Stimulated activated CD4-positive, alpha-beta T cell treated with anti-CD3 and anti-CD28 coated beads, Interleukin-12 subunit alpha, Interleukin-12 subunit beta, amount 100 ng/mL, for 24 hours (primary cell): ENCODE results near the gene SLC27A3.

Source experiments
- DNase-seq, 2 experiments: peaks; one replicate each; pipeline ENCODE4 v3.0.0-alpha.2; 2020; ENCODE audit warnings: low read depth in 2 of 2

The SLC27A3 gene

GRCh38 chr1:153774780-153775457, at the start of gene SLC27A3:
SLC27A3 (plus strand) TSS chr1:153775407; CDS start chr1:153775498, 91 bp downstream.
- DNase-seq: no peak

- DNase-seq: peak; percentile 98
Observed at GRCh38 chr1:153727463-153728304, 47.5 kb upstream of the SLC27A3 start, which contains the start of gene INTS3. INTS3 (plus strand) TSS chr1:153728050; CDS start chr1:153728635, 585 bp downstream.

- DNase-seq: no peak
Observed at GRCh38 chr1:153728305-153729066, 46.7 kb upstream of the SLC27A3 start.

- DNase-seq: no peak
Observed at GRCh38 chr1:153730468-153730988, 44.7 kb upstream of the SLC27A3 start.

- no peak for DNase-seq
Observed at GRCh38 chr1:153733970-153734369, 41.2 kb upstream of the SLC27A3 start.

GRCh38 chr1:153734396-153735089, 40.7 kb upstream of the SLC27A3 start:
- no peak for DNase-seq

GRCh38 chr1:153735090-153735420, 40.2 kb upstream of the SLC27A3 start:
- no peak for DNase-seq

GRCh38 chr1:153741986-153742385, 33.2 kb upstream of the SLC27A3 start:
- no peak for DNase-seq

GRCh38 chr1:153742411-153743142, 32.6 kb upstream of the SLC27A3 start:
- DNase-seq: no peak

- no peak for DNase-seq
Observed at GRCh38 chr1:153745417-153745816, 29.8 kb upstream of the SLC27A3 start.

- no peak for DNase-seq
Observed at GRCh38 chr1:153746174-153746573, 29.0 kb upstream of the SLC27A3 start.

GRCh38 chr1:153748903-153749302, 26.3 kb upstream of the SLC27A3 start:
- no peak for DNase-seq

GRCh38 chr1:153749408-153750005, 25.7 kb upstream of the SLC27A3 start:
- DNase-seq: peak; percentile 47 to 72

GRCh38 chr1:153750026-153750995, 24.9 kb upstream of the SLC27A3 start:
- DNase-seq: no peak

GRCh38 chr1:153752072-153752471, 23.1 kb upstream of the SLC27A3 start:
- no peak for DNase-seq

- DNase-seq: no peak
Observed at GRCh38 chr1:153752571-153753195, 22.5 kb upstream of the SLC27A3 start.

GRCh38 chr1:153754266-153754665, 20.9 kb upstream of the SLC27A3 start:
- DNase-seq: no peak

GRCh38 chr1:153760440-153760839, 14.8 kb upstream of the SLC27A3 start:
- DNase-seq: no peak
